ENCODE results near the gene NR4A3. TPM values are rescaled to one million over a fixed set of nuclear protein-coding genes. Genes with fewer than 3 reads are reported as not detected.

NR4A3 gene
- total and polyA plus RNA-seq, 2 of the 13 experiments (the other 11 are each of a cell fraction or from before 2014, with no cell fraction given): 0.02 to 0.09 TPM

- H3K27me3 ChIP-seq (ENCODE audit: control insufficient read depth in 1 of 2, insufficient read depth in 2 of 2, low read length in 2 of 2): no peaks in the 10 kb centered on the region
- POLR2A ChIA-PET: interaction anchor here (1.2 kb wide), 1 partner anchor 8 kb away, joined by 4 read pairs; no protein-coding TSS in a partner anchor
Observed at GRCh38 chr9:99811172-99811571, 10.5 kb upstream of the NR4A3 start.

More at GRCh38 chr9:99811172-99811571, 10.5 kb upstream of the NR4A3 start:
- FAIRE-seq: no peak
- Histone ChIP-seq H3K9ac (ENCODE audit: insufficient read depth, low read depth, low read length) (no peak overlapping the region), H3K4me2 (ENCODE audit: low read depth, low read length) (no peak overlapping the region), H3K79me2 (ENCODE audit: insufficient read depth, low read length) (no peaks in the 10 kb centered on the region), H3K27ac (ENCODE audit: extremely low read length, insufficient read depth, low read length) (no peak overlapping the region), H3K4me1 (ENCODE audit: insufficient read depth, low read length) (no peaks in the 10 kb centered on the region), H2AFZ (ENCODE audit: low read length) (no peak overlapping the region), H3K36me3 (replicated peaks in 1 of 2; ENCODE audit: control insufficient read depth in 1 of 2, insufficient read depth in 2 of 2, low read length in 2 of 2) (no peaks in the 10 kb centered on the region), H4K20me1 (ENCODE audit: insufficient read depth, low read length) (no peaks in the 10 kb centered on the region), H3K9me3 (ENCODE audit: low read length) (no peaks in the 10 kb centered on the region), H3K4me3 (replicated peaks in 1 of 3; ENCODE audit: insufficient read depth in 1 of 3, low read depth in 2 of 3, low read length in 3 of 3) (no peak overlapping the region)
- TF ChIP-seq REST (IDR thresholded peaks at IDR 0.05; ENCODE audit: borderline replicate concordance in 1 of 2, low read depth in 1 of 2, low read length in 2 of 2) (no peak), HNF4G (IDR thresholded peaks at IDR 0.05; ENCODE audit: borderline replicate concordance, low read depth, low read length) (no peak), HNF4G (CRISPR knock-in tag; IDR thresholded peaks at IDR 0.05; ENCODE audit: borderline replicate concordance, low read depth) (no peak), MTERF4 (CRISPR knock-in tag; IDR thresholded peaks at IDR 0.05) (no peak)
- TF ChIP-seq, protein P1, sequence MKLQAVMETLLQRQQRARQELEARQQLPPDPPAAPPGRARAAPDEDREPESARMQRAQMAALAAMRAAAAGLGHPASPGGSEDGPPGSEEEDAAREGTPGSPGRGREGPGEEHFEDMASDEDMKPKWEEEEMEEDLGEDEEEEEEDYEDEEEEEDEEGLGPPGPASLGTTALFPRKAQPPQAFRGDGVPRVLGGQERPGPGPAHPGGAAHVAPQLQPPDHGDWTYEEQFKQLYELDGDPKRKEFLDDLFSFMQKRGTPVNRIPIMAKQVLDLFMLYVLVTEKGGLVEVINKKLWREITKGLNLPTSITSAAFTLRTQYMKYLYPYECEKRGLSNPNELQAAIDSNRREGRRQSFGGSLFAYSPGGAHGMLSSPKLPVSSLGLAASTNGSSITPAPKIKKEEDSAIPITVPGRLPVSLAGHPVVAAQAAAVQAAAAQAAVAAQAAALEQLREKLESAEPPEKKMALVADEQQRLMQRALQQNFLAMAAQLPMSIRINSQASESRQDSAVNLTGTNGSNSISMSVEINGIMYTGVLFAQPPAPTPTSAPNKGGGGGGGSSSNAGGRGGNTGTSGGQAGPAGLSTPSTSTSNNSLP (IDR thresholded peaks at IDR 0.05; ENCODE audit: low read depth, low read length): no peak
- in situ Hi-C loops (cut with HindIII; ENCODE audit: extremely low pct_ligation_motif_present, low pct_unique_long_range_greater_than_20kb): no loop called here
- intact Hi-C loops (cut with micrococcal nuclease; ENCODE audit: unreplicated experiment): no loop called here
- no TSS peak for BruUV-seq (replicated peaks)
- no peak for ATAC-seq
- CTCF ChIA-PET (ENCODE audit: low intra/inter-chr PET ratio, low total read pairs): no interaction called here
- DNase-seq (ENCODE audit: low spot score): no peak
- WGBS (ENCODE audit: low lambda C conversion rate): 0% methylated on average over 1 of the region's 1 CpG

Measured in HepG2 (cell line).